Measurements from ENCODE around the gene ZNF568.

- TF ChIP-seq CTCF (IDR thresholded peaks at IDR 0.05) (no peak), RFX5 (IDR thresholded peaks at IDR 0.05) (no peak), POLR2A (IDR thresholded peaks at IDR 0.05; ENCODE audit: low read length) (no peak), NR3C1 (IDR thresholded peaks at IDR 0.05) (no peak), PHF8 (IDR thresholded peaks at IDR 0.05; ENCODE audit: borderline replicate concordance, low read depth) (no peak), JUNB (IDR thresholded peaks at IDR 0.05) (no peak), HDAC2 (IDR thresholded peaks at IDR 0.05) (no peak)
Measured at GRCh38 chr19:36918090-36918489, 2.0 kb downstream of the ZNF568 start.

Measured in A549 (cell line).